ENCODE results near the gene PLXNA4. TPM values are rescaled to one million over a fixed set of nuclear protein-coding genes. Genes with fewer than 3 reads are reported as not detected.

Gene PLXNA4
- total and polyA plus RNA-seq, 8 donors, result 0.15 to 12.8 (median 1.6) TPM

DNA sequence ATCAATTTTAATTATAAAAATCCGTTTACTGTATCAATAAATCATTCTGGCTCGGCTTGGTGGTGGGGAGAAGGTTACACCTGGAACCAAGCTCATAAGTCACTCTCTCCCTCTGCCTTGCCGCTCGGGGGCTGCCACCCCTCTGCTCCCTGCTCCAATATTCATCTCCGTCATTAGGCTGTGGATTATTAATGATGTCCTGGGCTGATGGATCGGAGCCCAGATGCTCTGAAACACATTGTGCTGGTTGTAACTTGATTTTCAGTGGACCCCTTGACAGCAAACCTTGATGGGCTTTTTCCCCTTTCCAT is 314.2 kb downstream of the PLXNA4 start:
- TF ChIP-seq POLR2A (IDR thresholded peaks at IDR 0.05), result no peak
- no peak for TF ChIP-seq POLR2AphosphoS5 (IDR thresholded peaks at IDR 0.05)
- TF ChIP-seq EP300 (IDR thresholded peaks at IDR 0.05), result no peak
- TF ChIP-seq, protein P1, sequence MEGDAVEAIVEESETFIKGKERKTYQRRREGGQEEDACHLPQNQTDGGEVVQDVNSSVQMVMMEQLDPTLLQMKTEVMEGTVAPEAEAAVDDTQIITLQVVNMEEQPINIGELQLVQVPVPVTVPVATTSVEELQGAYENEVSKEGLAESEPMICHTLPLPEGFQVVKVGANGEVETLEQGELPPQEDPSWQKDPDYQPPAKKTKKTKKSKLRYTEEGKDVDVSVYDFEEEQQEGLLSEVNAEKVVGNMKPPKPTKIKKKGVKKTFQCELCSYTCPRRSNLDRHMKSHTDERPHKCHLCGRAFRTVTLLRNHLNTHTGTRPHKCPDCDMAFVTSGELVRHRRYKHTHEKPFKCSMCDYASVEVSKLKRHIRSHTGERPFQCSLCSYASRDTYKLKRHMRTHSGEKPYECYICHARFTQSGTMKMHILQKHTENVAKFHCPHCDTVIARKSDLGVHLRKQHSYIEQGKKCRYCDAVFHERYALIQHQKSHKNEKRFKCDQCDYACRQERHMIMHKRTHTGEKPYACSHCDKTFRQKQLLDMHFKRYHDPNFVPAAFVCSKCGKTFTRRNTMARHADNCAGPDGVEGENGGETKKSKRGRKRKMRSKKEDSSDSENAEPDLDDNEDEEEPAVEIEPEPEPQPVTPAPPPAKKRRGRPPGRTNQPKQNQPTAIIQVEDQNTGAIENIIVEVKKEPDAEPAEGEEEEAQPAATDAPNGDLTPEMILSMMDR (IDR thresholded peaks at IDR 0.05), result no peak
- DNase-seq, result no peak
- no peak overlapping the region for H3K4me3 ChIP-seq
- H3K4me1 ChIP-seq, result peaks cover 0 to 4% (median 0%) of the 10 kb centered on the region in 4 donors
- WGBS, 5 donors, result 65 to 75% (median 66%) methylated on average over 6 of the region's 6 CpGs
- no peaks in the 10 kb centered on the region for H3K9me3 ChIP-seq
- intact Hi-C loops (cut with DNase I; ENCODE audit: low total_unique reads), result no loop called here
- H3K36me3 ChIP-seq, result no peaks in the 10 kb centered on the region
- no peaks in the 10 kb centered on the region for H3K27me3 ChIP-seq
- H3K27ac ChIP-seq, result no peak overlapping the region

DNA sequence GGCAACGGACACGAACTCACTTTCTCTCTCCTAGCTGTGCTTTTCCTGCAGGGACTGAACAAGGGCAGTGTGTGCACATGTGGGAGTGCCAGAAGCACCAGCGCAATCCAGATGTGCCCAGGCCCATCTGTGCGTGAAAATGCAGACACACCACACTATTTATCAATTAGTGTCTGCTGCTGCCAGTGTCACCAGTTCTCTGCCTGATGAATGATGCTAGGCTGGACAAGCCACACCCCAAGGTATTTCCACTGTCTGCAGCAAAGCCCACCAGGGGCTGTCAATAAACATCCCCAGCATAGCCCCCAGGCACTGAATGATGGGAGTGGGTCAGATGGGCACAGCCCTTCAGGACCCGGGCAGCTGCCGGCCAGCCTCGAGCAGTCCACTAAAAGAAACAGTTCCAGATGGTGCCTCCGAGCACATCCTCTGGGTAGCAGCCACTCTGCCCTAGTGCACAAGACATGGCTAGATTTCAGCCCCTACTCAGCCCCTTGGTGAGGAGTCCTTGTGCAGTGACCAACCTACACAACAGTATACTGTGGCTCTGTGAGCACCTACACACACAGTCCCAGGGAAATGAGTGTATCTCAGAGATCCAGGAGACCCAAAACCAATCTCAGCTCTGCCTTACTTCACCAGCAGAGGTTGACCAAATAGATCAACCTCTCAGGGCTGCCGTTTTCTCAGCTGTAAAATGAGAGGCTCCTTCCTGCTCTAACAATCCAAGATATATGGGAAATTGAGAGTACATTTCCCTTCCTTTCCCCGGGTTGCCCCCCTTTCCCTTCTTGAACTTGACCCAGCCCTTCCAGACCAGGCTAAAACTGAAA is 314.7 kb downstream of the PLXNA4 start:
- Histone ChIP-seq H3K9me3 (no peaks in the 10 kb centered on the region), H3K27ac (no peak overlapping the region), H3K36me3 (no peaks in the 10 kb centered on the region), H3K4me3 (no peak overlapping the region), H3K27me3 (no peaks in the 10 kb centered on the region), H3K4me1 (peaks cover 0 to 9% (median 2%) of the 10 kb centered on the region in 4 donors)
- 71 to 78% (median 75%) methylated on average over 9 to 10 of the region's 10 CpGs for WGBS, 5 donors
- no peak for TF ChIP-seq EP300 (IDR thresholded peaks at IDR 0.05)
- TF ChIP-seq POLR2A (IDR thresholded peaks at IDR 0.05), result no peak
- TF ChIP-seq, protein P1 (IDR thresholded peaks at IDR 0.05), result no peak
- TF ChIP-seq POLR2AphosphoS5 (IDR thresholded peaks at IDR 0.05), result no peak
- no peak for DNase-seq
- intact Hi-C loops (cut with DNase I; ENCODE audit: low total_unique reads), result no loop called here

DNA sequence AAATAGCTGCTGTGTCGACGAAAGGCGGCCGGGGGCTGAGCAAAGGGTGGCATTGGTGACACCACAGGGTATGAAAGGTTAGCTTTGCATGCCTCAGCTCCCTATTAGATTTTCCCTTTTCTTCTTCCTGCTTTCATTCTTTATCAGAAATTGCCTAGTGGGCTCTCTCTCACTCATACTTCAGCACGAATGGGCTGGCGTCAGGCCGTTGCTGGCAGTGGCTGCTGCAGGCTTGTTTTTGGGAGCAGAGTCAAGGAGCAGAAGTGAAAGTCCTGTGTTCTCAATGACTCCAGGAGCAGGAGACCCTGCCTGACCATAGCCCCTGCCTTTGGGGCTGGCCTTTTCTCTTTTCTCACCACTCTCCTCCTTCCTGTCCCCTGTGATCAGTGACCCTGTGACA is 318.0 kb downstream of the PLXNA4 start:
- no peak for DNase-seq
- TF ChIP-seq POLR2A (IDR thresholded peaks at IDR 0.05) (no peak), EP300 (IDR thresholded peaks at IDR 0.05) (no peak), POLR2AphosphoS5 (IDR thresholded peaks at IDR 0.05) (no peak)
- TF ChIP-seq, protein P1 (IDR thresholded peaks at IDR 0.05), result no peak
- intact Hi-C loops (cut with DNase I; ENCODE audit: low total_unique reads), result no loop called here
- WGBS, 5 donors, result 85 to 92% (median 90%) methylated on average over 7 of the region's 7 CpGs
- H3K36me3 ChIP-seq, result no peaks in the 10 kb centered on the region
- no peak overlapping the region for H3K4me3 ChIP-seq
- H3K9me3 ChIP-seq, result no peaks in the 10 kb centered on the region
- peaks cover 11 to 31% (median 17%) of the 10 kb centered on the region in 4 donors for H3K4me1 ChIP-seq
- no peaks in the 10 kb centered on the region for H3K27me3 ChIP-seq
- peak overlapping the region in 2 of 5 donors; percentile 17 to 30 for H3K27ac ChIP-seq

- H3K27ac ChIP-seq, result peak overlapping the region in 3 of 5 donors; percentile 17 to 34 (median 30)
- 60 to 97% (median 87%) methylated on average over 1 of the region's 1 CpG for WGBS, 5 donors
Observed at GRCh38 chr7:132257253-132257652, 319.0 kb downstream of the PLXNA4 start.

More at GRCh38 chr7:132257253-132257652, 319.0 kb downstream of the PLXNA4 start:
- H3K4me1 ChIP-seq, result peaks cover 11 to 40% (median 20%) of the 10 kb centered on the region in 4 donors
- TF ChIP-seq POLR2A (IDR thresholded peaks at IDR 0.05) (no peak), POLR2AphosphoS5 (IDR thresholded peaks at IDR 0.05) (peak in 1 of 3 donors; percentile 35), EP300 (IDR thresholded peaks at IDR 0.05) (peak; percentile 49)
- TF ChIP-seq, protein P1 (IDR thresholded peaks at IDR 0.05), result no peak
- H3K36me3 ChIP-seq, result no peaks in the 10 kb centered on the region
- intact Hi-C loops (cut with DNase I; ENCODE audit: low total_unique reads), result no loop called here
- no peak overlapping the region for H3K4me3 ChIP-seq
- no peaks in the 10 kb centered on the region for H3K9me3 ChIP-seq
- no peaks in the 10 kb centered on the region for H3K27me3 ChIP-seq
- DNase-seq, result peak in 1 of 2 donors; percentile 23

Data from stomach (tissue), 9 donors.